ENCODE results near the gene KIZ.
"Not testable (repeated sequence)": the region's sequence is repeated elsewhere in the genome, so short reads cannot be mapped to it uniquely, and the experiment has no call there.

Gene KIZ

GRCh38 chr20:21225215-21225947, 99.5 kb downstream of the KIZ start:
- in situ Hi-C loops (cut with MboI; ENCODE audit: low sequenced_read_pairs), result no loop called here

GRCh38 chr20:21228511-21228910, 102.6 kb downstream of the KIZ start:
- in situ Hi-C loops (cut with MboI; ENCODE audit: low sequenced_read_pairs), result no loop called here

- in situ Hi-C loops (cut with MboI; ENCODE audit: low sequenced_read_pairs), result no loop called here
Measured at GRCh38 chr20:21229163-21229562, 103.3 kb downstream of the KIZ start.

- in situ Hi-C loops (cut with MboI; ENCODE audit: low sequenced_read_pairs), result no loop called here
Measured at GRCh38 chr20:21230220-21230619, 104.3 kb downstream of the KIZ start.

GRCh38 chr20:21230686-21231085, 104.8 kb downstream of the KIZ start:
- in situ Hi-C loops (cut with MboI; ENCODE audit: low sequenced_read_pairs), result no loop called here

- in situ Hi-C loops (cut with MboI; ENCODE audit: low sequenced_read_pairs), result no loop called here
Measured at GRCh38 chr20:21232546-21233280, 106.8 kb downstream of the KIZ start.

GRCh38 chr20:21234324-21234723, 108.4 kb downstream of the KIZ start:
- in situ Hi-C loops (cut with MboI; ENCODE audit: low sequenced_read_pairs), result no loop called here

- in situ Hi-C loops (cut with MboI; ENCODE audit: low sequenced_read_pairs), result no loop called here
Measured at GRCh38 chr20:21234806-21235483, 109.1 kb downstream of the KIZ start.

GRCh38 chr20:21235484-21236445, 109.9 kb downstream of the KIZ start:
- in situ Hi-C loops (cut with MboI; ENCODE audit: low sequenced_read_pairs), result no loop called here

GRCh38 chr20:21237956-21238799, 112.3 kb downstream of the KIZ start:
- in situ Hi-C loops (cut with MboI; ENCODE audit: low sequenced_read_pairs), result no loop called here

GRCh38 chr20:21238818-21239536, 113.1 kb downstream of the KIZ start:
- in situ Hi-C loops (cut with MboI; ENCODE audit: low sequenced_read_pairs), result no loop called here

GRCh38 chr20:21240394-21240793, 114.5 kb downstream of the KIZ start:
- in situ Hi-C loops (cut with MboI; ENCODE audit: low sequenced_read_pairs), result no loop called here

- in situ Hi-C loops (cut with MboI; ENCODE audit: low sequenced_read_pairs), result no loop called here
Measured at GRCh38 chr20:21241406-21241805, 115.5 kb downstream of the KIZ start.

GRCh38 chr20:21243811-21244210, 117.9 kb downstream of the KIZ start:
- in situ Hi-C loops (cut with MboI; ENCODE audit: low sequenced_read_pairs), result no loop called here

- in situ Hi-C loops (cut with MboI; ENCODE audit: low sequenced_read_pairs), result no loop called here
Measured at GRCh38 chr20:21244808-21245207, 118.9 kb downstream of the KIZ start.

- in situ Hi-C loops (cut with MboI; ENCODE audit: low sequenced_read_pairs), result no loop called here
Measured at GRCh38 chr20:21246161-21246560, 120.3 kb downstream of the KIZ start.

- in situ Hi-C loops (cut with MboI; ENCODE audit: low sequenced_read_pairs), result not testable (repeated sequence)
Measured at GRCh38 chr20:21247603-21248095, 121.8 kb downstream of the KIZ start.

- in situ Hi-C loops (cut with MboI; ENCODE audit: low sequenced_read_pairs), result no loop called here
Measured at GRCh38 chr20:21251278-21251677, 125.4 kb downstream of the KIZ start.

GRCh38 chr20:21257192-21257591, 131.3 kb downstream of the KIZ start:
- in situ Hi-C loops (cut with MboI; ENCODE audit: low sequenced_read_pairs), result no loop called here

Data from hTERT RPE-1 (cell line).